BJ (cell line): ENCODE data around the gene SP110. TPM values are rescaled to one million over a fixed set of nuclear protein-coding genes. Genes with fewer than 3 reads are reported as not detected.

Experiments used
- CTCF ChIA-PET: fragments of 350-600 bp; formaldehyde crosslinking; extraction: SDS; loops from one replicate; lab custom pipeline; 2021; ENCODE audit warnings: antibody characterized with exemption, inconsistent platforms; lab: Yijun Ruan, JAX
- POLR2A ChIA-PET: fragments of 300-600 bp; sonication (Branson Sonifier 250); formaldehyde crosslinking; extraction: SDS; loops from one replicate; lab custom pipeline; 2021; ENCODE audit warnings: antibody characterized with exemption; lab: Charles Lee
- DNase-seq: peaks from one replicate; pipeline ENCODE4 v3.0.0-alpha.2; 2011; ENCODE audit warnings: low read depth
- H3K27me3 ChIP-seq: 2 replicates; pipeline ENCODE4 v1.6.0; 2011; ENCODE audit warnings: low read length; ENCODE audit not compliant: control insufficient read depth, insufficient read depth
- H3K36me3 ChIP-seq: 2 replicates; pipeline ENCODE4 v1.5.1; 2011; ENCODE audit warnings: low read length; ENCODE audit not compliant: control insufficient read depth, insufficient read depth
- H3K4me3 ChIP-seq: 2 replicates; pipeline ENCODE4 v1.5.1; 2011; ENCODE audit warnings: low read depth, mild to moderate bottlenecking, control low read depth, low read length
- CTCF ChIP-seq: IDR thresholded peaks from 2 replicates; pipeline ENCODE4 v1.5.1; 2011; ENCODE audit warnings: low read depth, mild to moderate bottlenecking, control low read depth, inconsistent platforms, low read length, moderate library complexity; ENCODE audit not compliant: insufficient read depth
- polyA plus RNA-seq: library from polyadenylated mRNA; depleted of rRNA; stranded (reverse); fragments of >200 nt; gene quantifications from 2 replicates; pipeline ENCODE4 v1.2.3, GENCODE V29; 2011

Gene SP110
- polyA plus RNA-seq, 1 experiment: 6.6 TPM

DNA sequence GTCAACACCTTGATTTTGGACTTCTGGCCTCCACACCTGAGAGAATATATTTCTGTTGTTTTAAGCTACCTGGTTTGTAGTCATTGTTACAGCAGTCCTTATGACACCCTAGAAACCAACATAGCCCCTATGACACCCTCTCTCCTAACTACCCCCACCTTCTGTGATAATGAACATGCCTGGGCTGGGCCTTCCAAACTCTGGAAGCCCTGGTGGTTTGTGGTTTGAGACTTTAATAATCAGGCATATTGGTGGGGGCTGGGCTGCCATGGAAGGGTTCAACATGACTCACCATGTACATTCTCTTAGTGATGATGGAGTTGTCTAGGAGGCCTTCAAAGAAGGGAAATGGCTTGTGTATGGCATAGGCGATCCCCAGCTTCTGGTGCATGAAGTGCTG, 3.3 kb downstream of the SP110 start:
- CTCF ChIA-PET: interaction anchor here (1.0 to 1.7 kb wide), 2 partner anchors 9 to 57 kb away, joined by 3 to 4 read pairs; no protein-coding TSS in a partner anchor
- no peak overlapping the region for H3K4me3 ChIP-seq
- H3K36me3 ChIP-seq: peaks cover 11% of the 10 kb centered on the region
- DNase-seq: no peak
- H3K27me3 ChIP-seq: no peaks in the 10 kb centered on the region
- POLR2A ChIA-PET: no interaction called here
- no peak for TF ChIP-seq CTCF

DNA sequence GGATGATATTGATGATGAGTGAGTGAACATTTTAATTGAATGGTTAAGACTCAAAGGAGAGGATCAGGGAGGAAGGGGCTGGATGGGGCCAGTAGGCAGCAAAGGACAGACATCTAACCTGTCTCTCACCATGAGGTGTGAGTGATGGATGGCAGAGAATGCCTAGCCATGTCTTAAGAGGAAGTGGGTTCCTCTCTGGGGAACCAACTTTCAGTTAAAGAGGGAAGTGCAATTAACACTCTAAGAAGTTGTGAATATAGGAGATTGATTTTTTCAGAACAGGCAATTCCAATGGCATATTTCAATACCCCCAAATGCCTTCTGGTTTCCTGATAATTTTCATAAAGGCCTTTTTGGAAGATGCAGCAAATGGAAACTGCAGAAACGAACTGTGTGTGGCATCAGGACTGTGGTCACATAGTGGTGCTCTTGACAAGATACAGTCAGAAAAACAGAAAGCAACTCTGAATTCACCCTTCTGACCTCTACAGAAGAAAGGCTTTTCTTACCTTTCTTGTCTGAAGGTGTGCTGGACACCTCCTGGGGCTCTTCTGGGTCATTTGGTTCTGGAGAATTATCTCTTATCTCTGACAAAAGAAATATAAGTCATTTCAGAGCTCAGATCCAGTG, 10.2 kb downstream of the SP110 start:
- no peak for TF ChIP-seq CTCF
- DNase-seq: no peak
- Histone ChIP-seq H3K27me3 (no peaks in the 10 kb centered on the region), H3K4me3 (no peak overlapping the region), H3K36me3 (peaks cover 20% of the 10 kb centered on the region)
- ChIA-PET CTCF (no interaction called here), POLR2A (no interaction called here)

GRCh38 chr2:230208576-230208975, 11.2 kb downstream of the SP110 start:
- DNase-seq: no peak
- no peak for TF ChIP-seq CTCF
- Histone ChIP-seq H3K36me3 (peaks cover 20% of the 10 kb centered on the region), H3K27me3 (no peaks in the 10 kb centered on the region), H3K4me3 (no peak overlapping the region)
- POLR2A ChIA-PET: no interaction called here
- CTCF ChIA-PET: no interaction called here

DNA sequence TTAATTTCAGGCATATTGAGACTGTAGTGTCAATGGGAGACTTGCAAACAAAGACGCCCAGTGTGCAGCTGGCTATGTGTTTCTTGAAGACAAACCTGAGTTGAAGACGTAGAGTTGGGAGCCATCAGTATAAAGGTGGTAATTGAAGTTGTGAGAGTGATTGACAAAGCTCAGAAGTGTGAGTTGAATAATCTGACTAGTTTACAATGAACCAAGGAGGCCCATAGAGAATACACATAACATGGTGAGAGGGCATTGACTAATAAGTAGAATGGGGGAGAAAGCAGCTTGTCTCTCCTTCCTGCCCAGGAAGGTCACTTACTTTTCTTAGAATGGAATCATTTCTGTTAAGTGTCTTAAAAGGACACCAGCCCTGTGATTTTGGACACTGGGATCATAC, 14.1 kb downstream of the SP110 start:
- CTCF ChIA-PET: no interaction called here
- no peak for TF ChIP-seq CTCF
- DNase-seq: no peak
- Histone ChIP-seq H3K4me3 (no peak overlapping the region), H3K36me3 (peaks cover 10% of the 10 kb centered on the region), H3K27me3 (no peaks in the 10 kb centered on the region)
- POLR2A ChIA-PET: no interaction called here

DNA sequence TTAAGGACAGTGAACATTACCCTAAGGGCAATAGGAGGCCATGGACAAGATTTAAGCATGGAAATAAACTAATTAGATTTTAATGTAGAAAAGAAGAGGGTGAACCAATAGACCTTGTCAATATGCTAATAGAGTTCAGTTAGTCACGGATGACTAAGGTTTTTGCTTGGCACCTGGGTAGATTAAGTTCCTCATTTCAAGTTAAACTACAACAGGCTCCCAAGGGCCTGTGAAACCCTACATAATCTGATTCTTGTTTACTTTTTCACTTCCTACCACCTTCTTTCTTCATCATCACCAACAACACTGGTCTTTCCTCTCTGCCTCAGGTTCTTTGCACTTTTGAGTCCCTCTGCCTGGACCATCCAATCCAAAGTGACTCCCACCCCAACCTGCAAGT, 14.8 kb downstream of the SP110 start:
- DNase-seq: no peak
- Histone ChIP-seq H3K4me3 (no peak overlapping the region), H3K27me3 (no peaks in the 10 kb centered on the region), H3K36me3 (peaks cover 10% of the 10 kb centered on the region)
- ChIA-PET CTCF (no interaction called here), POLR2A (no interaction called here)
- no peak for TF ChIP-seq CTCF
